ENCODE measurements around the gene GAL3ST3. TPM values are rescaled to one million over a fixed set of nuclear protein-coding genes. Genes with fewer than 3 reads are reported as not detected.

The GAL3ST3 gene
- total and polyA plus RNA-seq, 2 experiments from 2014 or later: 15.6 to 63.4 TPM

DNA sequence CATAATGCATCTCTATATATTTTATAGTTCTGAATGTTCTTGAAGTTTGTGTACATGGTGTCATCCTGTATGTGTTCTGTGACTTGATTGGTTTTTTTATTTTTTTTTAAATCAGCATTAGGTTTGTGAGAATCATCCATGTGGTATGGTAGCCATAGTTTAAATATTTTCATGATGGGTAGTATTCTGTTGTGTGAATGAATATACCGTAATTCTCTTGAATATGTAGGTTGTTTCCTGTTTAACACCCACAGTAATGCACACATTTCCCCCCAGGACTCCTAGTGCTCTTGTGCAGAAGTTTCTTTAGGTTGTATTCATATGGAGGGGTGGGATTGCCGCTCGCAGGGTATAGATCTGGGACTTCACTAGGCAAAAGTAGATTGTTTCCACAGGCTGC lies 23.1 kb upstream of the GAL3ST3 start:
- no peaks in the 10 kb centered on the region for H3K27me3 ChIP-seq (ENCODE audit: insufficient read depth)
- no peak for DNase-seq (ENCODE audit: low spot score)
- no peaks in the 10 kb centered on the region for H3K9me3 Mint-ChIP-seq

More for the DNA sequence above, 23.1 kb upstream of the GAL3ST3 start:
- Mint-ChIP-seq H3K4me3 (peak overlapping the region; percentile 85), H3K4me1 (peaks cover 27% of the 10 kb centered on the region), H3K27ac (no peak overlapping the region), H3K27me3 (ENCODE audit: insufficient read depth, low read depth, poor library complexity) (peaks cover 14% of the 10 kb centered on the region), H3K36me3 (ENCODE audit: low read depth) (peaks cover 29% of the 10 kb centered on the region)
- Histone ChIP-seq H4K20me1 (replicated peaks; ENCODE audit: insufficient read depth) (peaks cover 5% of the 10 kb centered on the region; the same call in 1 of the 2 replicates), H3F3A (replicated peaks; ENCODE audit: low read depth) (peaks cover 18% of the 10 kb centered on the region), H3K4me2 (peak overlapping the region; percentile 98; the same call in 1 of the 2 replicates), H3K36me3 (ENCODE audit: insufficient read depth) (peaks cover 13% of the 10 kb centered on the region), H3K4me1 (ENCODE audit: insufficient read depth) (peaks cover 25% of the 10 kb centered on the region), H3K9me2 (ENCODE audit: insufficient read depth) (no peaks in the 10 kb centered on the region), H3K79me2 (replicated peaks; ENCODE audit: insufficient read depth) (peaks cover 33% of the 10 kb centered on the region), H3K27ac (ENCODE audit: low read depth) (no peak overlapping the region), H3K4me3 (peak overlapping the region; percentile 90; the same call in 1 of the 2 replicates), H2AFZ (no peak overlapping the region)
- no peak for ATAC-seq
- TF ChIP-seq JUNB (IDR thresholded peaks at IDR 0.05; ENCODE audit: unreplicated experiment) (no peak), STAT1 (IDR thresholded peaks at IDR 0.05; ENCODE audit: unreplicated experiment) (no peak), ZNF331 (CRISPR knock-in tag; IDR thresholded peaks at IDR 0.05; ENCODE audit: low read depth) (no peak), REST (IDR thresholded peaks at IDR 0.05; ENCODE audit: unreplicated experiment) (no peak), CREB1 (CRISPR knock-in tag; IDR thresholded peaks at IDR 0.05; ENCODE audit: low read depth) (no peak), EZH2 (IDR thresholded peaks at IDR 0.05; ENCODE audit: low read depth, unreplicated experiment) (no peak), ZNF114 (CRISPR knock-in tag; IDR thresholded peaks at IDR 0.05) (no peak), POLR2AphosphoS5 (IDR thresholded peaks at IDR 0.05; ENCODE audit: low read depth) (no peak), CTCF (conservative IDR thresholded peaks at IDR 0.05; ENCODE audit: low read depth in 2 of 2) (no peak), EZH2phosphoT487 (IDR thresholded peaks at IDR 0.05; ENCODE audit: unreplicated experiment) (no peak), NANOG (IDR thresholded peaks at IDR 0.05; ENCODE audit: borderline replicate concordance) (no peak)
- TF ChIP-seq, protein P1, sequence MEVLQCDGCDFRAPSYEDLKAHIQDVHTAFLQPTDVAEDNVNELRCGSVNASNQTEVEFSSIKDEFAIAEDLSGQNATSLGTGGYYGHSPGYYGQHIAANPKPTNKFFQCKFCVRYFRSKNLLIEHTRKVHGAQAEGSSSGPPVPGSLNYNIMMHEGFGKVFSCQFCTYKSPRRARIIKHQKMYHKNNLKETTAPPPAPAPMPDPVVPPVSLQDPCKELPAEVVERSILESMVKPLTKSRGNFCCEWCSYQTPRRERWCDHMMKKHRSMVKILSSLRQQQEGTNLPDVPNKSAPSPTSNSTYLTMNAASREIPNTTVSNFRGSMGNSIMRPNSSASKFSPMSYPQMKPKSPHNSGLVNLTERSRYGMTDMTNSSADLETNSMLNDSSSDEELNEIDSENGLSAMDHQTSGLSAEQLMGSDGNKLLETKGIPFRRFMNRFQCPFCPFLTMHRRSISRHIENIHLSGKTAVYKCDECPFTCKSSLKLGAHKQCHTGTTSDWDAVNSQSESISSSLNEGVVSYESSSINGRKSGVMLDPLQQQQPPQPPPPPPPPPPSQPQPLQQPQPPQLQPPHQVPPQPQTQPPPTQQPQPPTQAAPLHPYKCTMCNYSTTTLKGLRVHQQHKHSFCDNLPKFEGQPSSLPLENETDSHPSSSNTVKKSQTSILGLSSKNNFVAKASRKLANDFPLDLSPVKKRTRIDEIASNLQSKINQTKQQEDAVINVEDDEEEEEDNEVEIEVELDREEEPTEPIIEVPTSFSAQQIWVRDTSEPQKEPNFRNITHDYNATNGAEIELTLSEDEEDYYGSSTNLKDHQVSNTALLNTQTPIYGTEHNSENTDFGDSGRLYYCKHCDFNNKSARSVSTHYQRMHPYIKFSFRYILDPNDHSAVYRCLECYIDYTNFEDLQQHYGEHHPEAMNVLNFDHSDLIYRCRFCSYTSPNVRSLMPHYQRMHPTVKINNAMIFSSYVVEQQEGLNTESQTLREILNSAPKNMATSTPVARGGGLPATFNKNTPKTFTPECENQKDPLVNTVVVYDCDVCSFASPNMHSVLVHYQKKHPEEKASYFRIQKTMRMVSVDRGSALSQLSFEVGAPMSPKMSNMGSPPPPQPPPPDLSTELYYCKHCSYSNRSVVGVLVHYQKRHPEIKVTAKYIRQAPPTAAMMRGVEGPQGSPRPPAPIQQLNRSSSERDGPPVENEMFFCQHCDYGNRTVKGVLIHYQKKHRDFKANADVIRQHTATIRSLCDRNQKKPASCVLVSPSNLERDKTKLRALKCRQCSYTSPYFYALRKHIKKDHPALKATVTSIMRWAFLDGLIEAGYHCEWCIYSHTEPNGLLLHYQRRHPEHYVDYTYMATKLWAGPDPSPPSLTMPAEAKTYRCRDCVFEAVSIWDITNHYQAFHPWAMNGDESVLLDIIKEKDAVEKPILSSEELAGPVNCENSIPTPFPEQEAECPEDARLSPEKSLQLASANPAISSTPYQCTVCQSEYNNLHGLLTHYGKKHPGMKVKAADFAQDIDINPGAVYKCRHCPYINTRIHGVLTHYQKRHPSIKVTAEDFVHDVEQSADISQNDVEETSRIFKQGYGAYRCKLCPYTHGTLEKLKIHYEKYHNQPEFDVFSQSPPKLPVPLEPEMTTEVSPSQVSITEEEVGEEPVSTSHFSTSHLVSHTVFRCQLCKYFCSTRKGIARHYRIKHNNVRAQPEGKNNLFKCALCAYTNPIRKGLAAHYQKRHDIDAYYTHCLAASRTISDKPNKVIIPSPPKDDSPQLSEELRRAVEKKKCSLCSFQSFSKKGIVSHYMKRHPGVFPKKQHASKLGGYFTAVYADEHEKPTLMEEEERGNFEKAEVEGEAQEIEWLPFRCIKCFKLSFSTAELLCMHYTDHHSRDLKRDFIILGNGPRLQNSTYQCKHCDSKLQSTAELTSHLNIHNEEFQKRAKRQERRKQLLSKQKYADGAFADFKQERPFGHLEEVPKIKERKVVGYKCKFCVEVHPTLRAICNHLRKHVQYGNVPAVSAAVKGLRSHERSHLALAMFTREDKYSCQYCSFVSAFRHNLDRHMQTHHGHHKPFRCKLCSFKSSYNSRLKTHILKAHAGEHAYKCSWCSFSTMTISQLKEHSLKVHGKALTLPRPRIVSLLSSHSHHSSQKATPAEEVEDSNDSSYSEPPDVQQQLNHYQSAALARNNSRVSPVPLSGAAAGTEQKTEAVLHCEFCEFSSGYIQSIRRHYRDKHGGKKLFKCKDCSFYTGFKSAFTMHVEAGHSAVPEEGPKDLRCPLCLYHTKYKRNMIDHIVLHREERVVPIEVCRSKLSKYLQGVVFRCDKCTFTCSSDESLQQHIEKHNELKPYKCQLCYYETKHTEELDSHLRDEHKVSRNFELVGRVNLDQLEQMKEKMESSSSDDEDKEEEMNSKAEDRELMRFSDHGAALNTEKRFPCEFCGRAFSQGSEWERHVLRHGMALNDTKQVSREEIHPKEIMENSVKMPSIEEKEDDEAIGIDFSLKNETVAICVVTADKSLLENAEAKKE (CRISPR knock-in tag; IDR thresholded peaks at IDR 0.05): no peak
- TF ChIP-seq, protein P2, sequence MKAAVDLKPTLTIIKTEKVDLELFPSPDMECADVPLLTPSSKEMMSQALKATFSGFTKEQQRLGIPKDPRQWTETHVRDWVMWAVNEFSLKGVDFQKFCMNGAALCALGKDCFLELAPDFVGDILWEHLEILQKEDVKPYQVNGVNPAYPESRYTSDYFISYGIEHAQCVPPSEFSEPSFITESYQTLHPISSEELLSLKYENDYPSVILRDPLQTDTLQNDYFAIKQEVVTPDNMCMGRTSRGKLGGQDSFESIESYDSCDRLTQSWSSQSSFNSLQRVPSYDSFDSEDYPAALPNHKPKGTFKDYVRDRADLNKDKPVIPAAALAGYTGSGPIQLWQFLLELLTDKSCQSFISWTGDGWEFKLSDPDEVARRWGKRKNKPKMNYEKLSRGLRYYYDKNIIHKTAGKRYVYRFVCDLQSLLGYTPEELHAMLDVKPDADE (IDR thresholded peaks at IDR 0.05): no peak
